Measurements from ENCODE around the gene AGFG2.

AGFG2 gene

GRCh38 chr7:100602889-100603725 lies 64.1 kb downstream of the AGFG2 start:
- Histone ChIP-seq H3K27me3 (replicated peaks; ENCODE audit: insufficient read depth, low read length) (peaks cover 76% of the 10 kb centered on the region), H3K36me3 (replicated peaks; ENCODE audit: insufficient read depth, low read length) (no peaks in the 10 kb centered on the region), H2AFZ (ENCODE audit: low read length) (no peak overlapping the region), H3K4me3 (ENCODE audit: low read length) (no peak overlapping the region), H3K9ac (ENCODE audit: low read length) (no peak overlapping the region), H3K9me2 (replicated peaks; ENCODE audit: insufficient read depth, low read length) (no peaks in the 10 kb centered on the region), H4K20me1 (ENCODE audit: insufficient read depth, low read length) (no peaks in the 10 kb centered on the region), H3K27ac (ENCODE audit: low read length) (no peak overlapping the region), H3K4me1 (ENCODE audit: low read length) (no peaks in the 10 kb centered on the region; the same call in 1 of the 2 replicates), H3K79me2 (ENCODE audit: low read length) (no peaks in the 10 kb centered on the region), H3F3A (ENCODE audit: insufficient read depth, low read length) (no peaks in the 10 kb centered on the region), H3K4me2 (ENCODE audit: low read depth, low read length) (peak overlapping the region; percentile 99; the same call in 1 of the 2 replicates), H3K9me3 (replicated peaks; ENCODE audit: insufficient read depth, low read length) (no peaks in the 10 kb centered on the region)
- TF ChIP-seq CTCF (IDR thresholded peaks at IDR 0.05; ENCODE audit: low read length) (no peak), EZH2 (optimal IDR thresholded peaks at IDR 0.05; ENCODE audit: low read depth, low read length) (no peak), EZH2phosphoT487 (IDR thresholded peaks at IDR 0.05; ENCODE audit: low read length) (no peak)
- no peak for DNase-seq

- Histone ChIP-seq H3K9me2 (replicated peaks; ENCODE audit: insufficient read depth, low read length) (no peaks in the 10 kb centered on the region), H3K9me3 (replicated peaks; ENCODE audit: insufficient read depth, low read length) (no peaks in the 10 kb centered on the region), H3K36me3 (replicated peaks; ENCODE audit: insufficient read depth, low read length) (no peaks in the 10 kb centered on the region), H3K9ac (ENCODE audit: low read length) (no peak overlapping the region), H4K20me1 (ENCODE audit: insufficient read depth, low read length) (no peaks in the 10 kb centered on the region), H3K27me3 (replicated peaks; ENCODE audit: insufficient read depth, low read length) (peaks cover 82% of the 10 kb centered on the region), H3K4me2 (ENCODE audit: low read depth, low read length) (peak overlapping the region; percentile 99), H3K27ac (ENCODE audit: low read length) (no peak overlapping the region), H2AFZ (ENCODE audit: low read length) (peak overlapping the region; percentile 63), H3K4me3 (ENCODE audit: low read length) (peak overlapping the region; percentile 42; the same call in 1 of the 2 replicates), H3K79me2 (ENCODE audit: low read length) (no peaks in the 10 kb centered on the region), H3F3A (ENCODE audit: insufficient read depth, low read length) (no peaks in the 10 kb centered on the region), H3K4me1 (ENCODE audit: low read length) (no peaks in the 10 kb centered on the region; the same call in 1 of the 2 replicates)
- DNase-seq, result no peak
- no peak for TF ChIP-seq EZH2 (optimal IDR thresholded peaks at IDR 0.05; ENCODE audit: low read depth, low read length)
These were observed 64.7 kb downstream of the AGFG2 start for GRCh38 chr7:100603726-100604027.

GRCh38 chr7:100604028-100604975 lies 65.3 kb downstream of the AGFG2 start:
- peak overlapping the region; percentile 89 for H2AFZ ChIP-seq (ENCODE audit: low read length)
- H3K9me2 ChIP-seq (replicated peaks; ENCODE audit: insufficient read depth, low read length), result no peaks in the 10 kb centered on the region
- no peak overlapping the region for H3K27ac ChIP-seq (ENCODE audit: low read length)
- no peaks in the 10 kb centered on the region for H4K20me1 ChIP-seq (ENCODE audit: insufficient read depth, low read length)
- DNase-seq, result peak; percentile 43
- TF ChIP-seq EZH2phosphoT487 (IDR thresholded peaks at IDR 0.05; ENCODE audit: low read length) (no peak), CTCF (IDR thresholded peaks at IDR 0.05; ENCODE audit: low read length) (peak; percentile 39)
- H3K36me3 ChIP-seq (replicated peaks; ENCODE audit: insufficient read depth, low read length), result no peaks in the 10 kb centered on the region
- H3K9me3 ChIP-seq (replicated peaks; ENCODE audit: insufficient read depth, low read length), result no peaks in the 10 kb centered on the region
- H3K9ac ChIP-seq (ENCODE audit: low read length), result peak overlapping the region; percentile 25; the same call in 1 of the 2 replicates
- no peaks in the 10 kb centered on the region for H3F3A ChIP-seq (ENCODE audit: insufficient read depth, low read length)
- H3K4me3 ChIP-seq (ENCODE audit: low read length), result peak overlapping the region; percentile 69
- H3K4me1 ChIP-seq (ENCODE audit: low read length), result no peaks in the 10 kb centered on the region; the same call in 1 of the 2 replicates
- H3K27me3 ChIP-seq (replicated peaks; ENCODE audit: insufficient read depth, low read length), result peaks cover 84% of the 10 kb centered on the region
- no peaks in the 10 kb centered on the region for H3K79me2 ChIP-seq (ENCODE audit: low read length)
- H3K4me2 ChIP-seq (ENCODE audit: low read depth, low read length), result peak overlapping the region; percentile 99
